Mesothelial cell of epicardium (in vitro differentiated cells): ENCODE data around the gene CCDC171. TPM values are rescaled to one million over a fixed set of nuclear protein-coding genes. Genes with fewer than 3 reads are reported as not detected.

Source experiments
- DNase-seq, 2 experiments: peaks; one replicate each; pipeline ENCODE4 v3.0.0; 2021; ENCODE audit warnings: low spot score in 2 of 2; ENCODE audit not compliant: unreplicated experiment in 2 of 2
- H3K27ac Mint-ChIP-seq: 2 replicates; pipeline ENCODE4 v1.8.0; 2021; ENCODE audit warnings: mixed read lengths
- H3K27me3 Mint-ChIP-seq: 2 replicates; pipeline ENCODE4 v1.8.0; 2021; ENCODE audit warnings: low read depth, mixed read lengths
- H3K36me3 Mint-ChIP-seq: 2 replicates; pipeline ENCODE4 v1.8.0; 2021; ENCODE audit warnings: mixed read lengths
- H3K4me1 Mint-ChIP-seq: 2 replicates; pipeline ENCODE4 v1.8.0; 2021; ENCODE audit warnings: mixed read lengths
- H3K4me3 Mint-ChIP-seq: 2 replicates; pipeline ENCODE4 v1.8.0; 2021; ENCODE audit warnings: mild to moderate bottlenecking, moderate library complexity, mixed read lengths
- H3K9me3 Mint-ChIP-seq: 2 replicates; pipeline ENCODE4 v1.8.0; 2021; ENCODE audit warnings: mixed read lengths
- total RNA-seq: library from RNA; stranded (reverse); gene quantifications from 3 replicates; pipeline ENCODE4 v1.2.1, GENCODE V29; 2021
- TF ChIP-seq, protein P1 (sequence below): fragments of 200-600 bp; sonication (generic); IDR thresholded peaks from one replicate; pipeline ENCODE4 v1.5.0; 2021; ENCODE audit warnings: antibody characterized with exemption; ENCODE audit not compliant: unreplicated experiment

CCDC171 gene
- total RNA-seq, 1 donor from 2014 or later = 9.8 TPM

DNA sequence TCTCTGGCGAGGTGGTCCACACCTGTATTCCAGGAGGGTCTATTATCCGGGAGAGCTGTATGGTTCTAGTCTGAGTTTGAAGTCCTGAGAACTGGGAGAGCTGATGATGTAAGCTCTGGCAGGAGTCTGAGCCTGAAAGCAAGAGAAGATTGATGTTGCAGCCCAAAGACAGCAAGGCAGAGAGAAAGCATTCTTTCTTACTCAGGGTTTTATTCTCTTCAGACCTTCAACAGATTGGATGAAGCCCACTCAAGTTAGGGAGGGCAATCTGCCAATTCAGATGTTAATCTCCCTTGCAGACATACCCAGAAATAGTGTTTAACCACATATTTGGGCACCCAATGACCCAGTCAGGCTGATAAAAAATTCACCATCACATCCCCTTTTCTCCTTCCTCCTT lies 159.1 kb downstream of the CCDC171 start:
- peaks cover 2% of the 10 kb centered on the region for H3K36me3 Mint-ChIP-seq
- H3K4me3 Mint-ChIP-seq = no peak overlapping the region
- H3K27ac Mint-ChIP-seq = peak overlapping the region; percentile 35

DNA sequence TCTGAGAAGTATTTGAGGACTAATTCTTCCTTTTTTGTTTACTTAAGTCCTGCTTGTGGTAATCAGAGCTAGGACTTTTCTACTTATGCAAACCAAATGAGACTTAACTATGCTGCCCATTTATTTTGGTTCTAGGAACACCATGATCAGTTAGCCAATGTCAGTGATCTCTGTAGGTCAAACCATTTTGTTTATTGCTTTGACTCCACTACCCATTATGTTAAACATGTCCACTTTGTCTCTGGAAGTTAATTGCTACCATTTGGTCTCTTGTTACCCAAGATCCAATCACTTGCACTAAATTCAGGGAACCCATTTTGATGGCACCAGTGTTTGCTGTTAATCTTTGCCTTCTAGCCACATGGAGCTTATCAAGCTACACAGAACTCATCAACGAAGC lies 161.9 kb downstream of the CCDC171 start:
- no peak overlapping the region for H3K4me3 Mint-ChIP-seq
- TF ChIP-seq, protein P1, sequence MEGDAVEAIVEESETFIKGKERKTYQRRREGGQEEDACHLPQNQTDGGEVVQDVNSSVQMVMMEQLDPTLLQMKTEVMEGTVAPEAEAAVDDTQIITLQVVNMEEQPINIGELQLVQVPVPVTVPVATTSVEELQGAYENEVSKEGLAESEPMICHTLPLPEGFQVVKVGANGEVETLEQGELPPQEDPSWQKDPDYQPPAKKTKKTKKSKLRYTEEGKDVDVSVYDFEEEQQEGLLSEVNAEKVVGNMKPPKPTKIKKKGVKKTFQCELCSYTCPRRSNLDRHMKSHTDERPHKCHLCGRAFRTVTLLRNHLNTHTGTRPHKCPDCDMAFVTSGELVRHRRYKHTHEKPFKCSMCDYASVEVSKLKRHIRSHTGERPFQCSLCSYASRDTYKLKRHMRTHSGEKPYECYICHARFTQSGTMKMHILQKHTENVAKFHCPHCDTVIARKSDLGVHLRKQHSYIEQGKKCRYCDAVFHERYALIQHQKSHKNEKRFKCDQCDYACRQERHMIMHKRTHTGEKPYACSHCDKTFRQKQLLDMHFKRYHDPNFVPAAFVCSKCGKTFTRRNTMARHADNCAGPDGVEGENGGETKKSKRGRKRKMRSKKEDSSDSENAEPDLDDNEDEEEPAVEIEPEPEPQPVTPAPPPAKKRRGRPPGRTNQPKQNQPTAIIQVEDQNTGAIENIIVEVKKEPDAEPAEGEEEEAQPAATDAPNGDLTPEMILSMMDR = no peak

More for the DNA sequence above, 159.1 kb downstream of the CCDC171 start:
- no peak for DNase-seq
- peaks cover 14% of the 10 kb centered on the region for H3K4me1 Mint-ChIP-seq
- no peaks in the 10 kb centered on the region for H3K27me3 Mint-ChIP-seq
- TF ChIP-seq, protein P1 = no peak
- H3K9me3 Mint-ChIP-seq = no peaks in the 10 kb centered on the region

DNA sequence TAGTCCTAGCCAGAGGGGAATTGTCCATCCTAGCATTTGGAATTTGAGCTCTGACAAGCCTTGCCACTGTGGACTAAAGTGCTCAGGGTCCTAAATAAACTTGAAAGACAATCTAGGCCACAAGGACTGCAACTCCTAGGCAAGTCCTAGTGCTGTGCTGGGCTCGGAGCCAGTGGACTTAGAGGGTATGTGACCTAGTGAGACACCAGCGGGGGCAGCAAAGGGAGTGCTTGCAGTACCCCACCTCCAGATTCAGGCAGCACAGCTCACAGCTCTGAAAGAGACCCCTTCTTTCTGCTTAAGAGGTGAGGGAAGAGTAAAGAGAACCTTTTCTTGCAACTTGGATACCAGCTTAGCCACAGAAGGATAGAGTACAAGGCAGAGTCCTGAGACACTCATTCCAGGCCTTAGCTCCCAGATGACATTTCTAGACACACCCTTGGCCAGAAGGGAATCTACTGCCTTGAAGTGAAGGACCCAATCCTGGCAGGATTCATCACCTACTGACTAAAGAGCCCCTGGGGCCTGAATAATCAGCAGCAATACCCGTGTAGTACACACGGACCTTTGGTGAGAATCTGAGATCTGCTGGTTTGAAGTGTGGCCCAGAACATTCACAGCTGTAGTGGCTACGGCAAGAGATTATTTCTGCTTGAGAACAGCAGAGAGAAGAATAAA lies 164.6 kb downstream of the CCDC171 start:
- Mint-ChIP-seq H3K27me3 (no peaks in the 10 kb centered on the region), H3K27ac (no peak overlapping the region), H3K9me3 (peaks cover 8% of the 10 kb centered on the region), H3K4me3 (no peak overlapping the region), H3K36me3 (peaks cover 2% of the 10 kb centered on the region), H3K4me1 (no peaks in the 10 kb centered on the region)
- no peak for DNase-seq
- TF ChIP-seq, protein P1 = no peak

More for the DNA sequence above, 161.9 kb downstream of the CCDC171 start:
- DNase-seq = no peak
- Mint-ChIP-seq H3K27ac (no peak overlapping the region), H3K9me3 (peaks cover 8% of the 10 kb centered on the region), H3K4me1 (peaks cover 6% of the 10 kb centered on the region), H3K27me3 (no peaks in the 10 kb centered on the region), H3K36me3 (peaks cover 2% of the 10 kb centered on the region)

DNA sequence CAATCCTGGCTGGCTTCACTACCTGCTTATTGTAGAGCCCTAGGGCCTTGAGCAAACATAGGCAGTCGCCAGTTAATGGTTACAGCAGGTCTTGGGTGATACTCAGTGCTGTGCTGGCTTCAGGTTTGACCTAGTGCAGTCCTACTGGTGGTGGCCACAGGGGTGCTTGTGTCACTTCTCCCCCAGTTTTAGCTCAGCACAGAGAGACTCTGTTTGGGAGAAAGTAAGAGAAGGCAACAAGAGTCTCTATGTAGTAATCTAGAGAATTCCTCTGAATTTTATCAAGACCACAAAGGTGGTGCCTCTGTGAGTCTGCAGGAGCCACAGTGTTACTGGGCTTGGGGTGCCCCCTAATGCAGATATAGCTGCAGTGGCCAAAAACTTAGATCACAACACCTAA lies 165.6 kb downstream of the CCDC171 start:
- TF ChIP-seq, protein P1 = no peak
- no peak overlapping the region for H3K27ac Mint-ChIP-seq
- peaks cover 2% of the 10 kb centered on the region for H3K36me3 Mint-ChIP-seq
- H3K9me3 Mint-ChIP-seq = peaks cover 8% of the 10 kb centered on the region
- H3K27me3 Mint-ChIP-seq = no peaks in the 10 kb centered on the region
- peaks cover 4% of the 10 kb centered on the region for H3K4me1 Mint-ChIP-seq
- DNase-seq = no peak
- no peak overlapping the region for H3K4me3 Mint-ChIP-seq

DNA sequence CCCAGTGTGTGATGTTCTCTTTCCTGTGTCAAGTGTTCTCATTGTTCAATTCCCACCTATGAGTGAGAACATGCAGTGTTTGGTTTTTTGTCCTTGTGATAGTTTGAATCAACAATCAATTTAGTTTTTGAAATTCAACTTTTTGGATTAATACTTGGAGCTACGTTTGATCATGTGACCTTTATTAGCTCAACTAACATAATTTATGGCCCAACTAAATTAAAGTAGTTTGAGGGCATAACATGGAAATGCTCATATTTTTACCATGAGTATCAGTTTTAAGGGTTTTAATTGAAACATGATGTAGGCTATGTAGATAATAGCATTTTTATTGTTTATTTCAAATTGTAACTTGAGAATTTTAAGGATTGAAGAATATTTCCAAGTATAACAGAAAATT lies 168.0 kb downstream of the CCDC171 start:
- no peak for DNase-seq
- Mint-ChIP-seq H3K4me3 (no peak overlapping the region), H3K27ac (no peak overlapping the region), H3K4me1 (peaks cover 7% of the 10 kb centered on the region), H3K27me3 (no peaks in the 10 kb centered on the region), H3K9me3 (peaks cover 8% of the 10 kb centered on the region), H3K36me3 (peaks cover 2% of the 10 kb centered on the region)
- TF ChIP-seq, protein P1 = no peak

DNA sequence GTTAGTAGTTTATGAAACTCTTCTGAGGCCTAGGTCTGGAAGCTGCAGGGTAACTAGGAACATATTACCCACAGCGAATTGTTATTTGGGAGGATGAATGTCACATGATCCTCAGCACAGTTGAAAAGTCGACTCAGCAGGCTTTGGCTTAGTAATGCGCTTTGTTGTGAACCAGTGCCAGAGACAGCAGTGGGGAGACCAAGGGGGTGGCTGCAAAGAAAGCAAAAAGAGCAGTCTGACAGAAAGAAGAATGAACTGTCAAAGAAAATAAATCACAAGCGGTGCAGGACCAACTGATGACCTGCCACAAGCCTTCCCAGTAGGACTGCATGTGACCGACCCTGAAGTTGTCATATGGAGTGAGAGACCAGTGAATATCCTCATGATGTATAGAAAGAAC lies 170.0 kb downstream of the CCDC171 start:
- Mint-ChIP-seq H3K27ac (no peak overlapping the region), H3K27me3 (no peaks in the 10 kb centered on the region)
- DNase-seq = no peak

More for the DNA sequence above, 170.0 kb downstream of the CCDC171 start:
- Mint-ChIP-seq H3K4me3 (no peak overlapping the region), H3K9me3 (peaks cover 8% of the 10 kb centered on the region), H3K36me3 (no peaks in the 10 kb centered on the region), H3K4me1 (peaks cover 10% of the 10 kb centered on the region)
- TF ChIP-seq, protein P1 = no peak
